ENCODE measurements around the gene TMEM132D.

- TF ChIP-seq CEBPB (IDR thresholded peaks at IDR 0.05; ENCODE audit: low read depth, low read length) (no peak), CTCF (conservative IDR thresholded peaks at IDR 0.05; ENCODE audit: low read depth, low read length) (no peak), MXI1 (IDR thresholded peaks at IDR 0.05; ENCODE audit: borderline replicate concordance, low read depth, low read length) (no peak), USF2 (IDR thresholded peaks at IDR 0.05; ENCODE audit: low read depth, low read length) (no peak), POLR2A (IDR thresholded peaks at IDR 0.05; ENCODE audit: low read depth, low read length) (no peak), SMC3 (IDR thresholded peaks at IDR 0.05; ENCODE audit: low read depth, low read length) (no peak), FOS (IDR thresholded peaks at IDR 0.05; ENCODE audit: low read depth, low read length) (no peak), MAZ (IDR thresholded peaks at IDR 0.05; ENCODE audit: borderline replicate concordance, low read depth, low read length) (no peak)
These were observed 525.3 kb downstream of the TMEM132D start for GRCh38 chr12:129378496-129378895.
